Smooth muscle cell (in vitro differentiated cells): ENCODE data around the gene ANXA4. TPM values are rescaled to one million over a fixed set of nuclear protein-coding genes. Genes with fewer than 3 reads are reported as not detected.

ENCODE experiments used
- DNase-seq: peaks from one replicate; lab custom pipeline; 2025; ENCODE audit not compliant: unreplicated experiment; lab: John Stamatoyannopoulos, UW
- H2AFZ ChIP-seq: fragments of 200-600 bp; sonication (generic); 2 replicates; pipeline ENCODE4 v1.6.0; 2016; ENCODE audit warnings: antibody characterized with exemption, low read depth, mild to moderate bottlenecking
- H3F3A ChIP-seq: fragments of 200-600 bp; sonication (generic); 2 replicates; pipeline ENCODE4 v1.6.0; 2017; ENCODE audit warnings: antibody characterized with exemption, low read depth
- H3K27ac ChIP-seq: fragments of 200-600 bp; sonication (generic); 2 replicates; pipeline ENCODE4 v1.5.1; 2016; ENCODE audit warnings: low read depth, mild to moderate bottlenecking
- H3K27me3 ChIP-seq: fragments of 200-600 bp; sonication (generic); 2 replicates; pipeline ENCODE4 v1.6.1; 2016; ENCODE audit warnings: low read depth, mild to moderate bottlenecking
- H3K36me3 ChIP-seq: fragments of 200-600 bp; sonication (generic); 2 replicates; pipeline ENCODE4 v1.5.1; 2016; ENCODE audit warnings: low read depth
- H3K4me1 ChIP-seq: fragments of 200-600 bp; sonication (generic); 2 replicates; pipeline ENCODE4 v1.5.1; 2016; ENCODE audit warnings: low read depth
- H3K4me2 ChIP-seq: fragments of 200-600 bp; sonication (generic); 2 replicates; pipeline ENCODE4 v1.6.0; 2016; ENCODE audit warnings: mild to moderate bottlenecking
- H3K4me3 ChIP-seq: fragments of 200-600 bp; sonication (generic); 2 replicates; pipeline ENCODE4 v1.5.1; 2016; ENCODE audit warnings: mild to moderate bottlenecking
- H3K79me2 ChIP-seq: fragments of 200-600 bp; sonication (generic); 2 replicates; pipeline ENCODE4 v1.6.0; 2016; ENCODE audit warnings: low read depth, mild to moderate bottlenecking
- H3K9ac ChIP-seq: fragments of 200-600 bp; sonication (generic); 2 replicates; pipeline ENCODE4 v1.6.0; 2016; ENCODE audit warnings: low read depth
- H3K9me3 ChIP-seq: fragments of 200-600 bp; sonication (generic); replicated peaks from 2 replicates; pipeline ENCODE4 v1.5.1; 2016; ENCODE audit warnings: low read depth
- H4K20me1 ChIP-seq: fragments of 200-600 bp; sonication (generic); 2 replicates; pipeline ENCODE4 v1.6.0; 2016; ENCODE audit warnings: low read depth
- WGBS: methylation state at CpG from one replicate; pipeline ENCODE4 v1.1.7; 2016; ENCODE audit warnings: low lambda C conversion rate; 5-methylcytosine and 5-hydroxymethylcytosine counted together
- polyA plus RNA-seq: library from polyadenylated mRNA; unstranded; fragments of >200 nt; fragmentation: Nextera tagmentation; extraction: Ambion mirVana; gene quantifications from 2 replicates; pipeline ENCODE4 v1.2.1, GENCODE V29; 2016
- total RNA-seq: library from RNA; depleted of rRNA; stranded (reverse); fragments of >200 nt; gene quantifications from 2 replicates; pipeline ENCODE4 v1.2.3, GENCODE V29; 2014
- TF ChIP-seq, protein P1 (sequence below): fragments of 200-600 bp; sonication (generic); IDR thresholded peaks from 2 replicates; pipeline ENCODE4 v1.5.1; 2017; ENCODE audit warnings: borderline replicate concordance, mild to moderate bottlenecking, antibody characterized with exemption; ENCODE audit not compliant: insufficient read depth, poor library complexity, severe bottlenecking

The ANXA4 gene
- total and polyA plus RNA-seq, 2 experiments from 2014 or later, result 14.7 to 32.8 TPM

DNA sequence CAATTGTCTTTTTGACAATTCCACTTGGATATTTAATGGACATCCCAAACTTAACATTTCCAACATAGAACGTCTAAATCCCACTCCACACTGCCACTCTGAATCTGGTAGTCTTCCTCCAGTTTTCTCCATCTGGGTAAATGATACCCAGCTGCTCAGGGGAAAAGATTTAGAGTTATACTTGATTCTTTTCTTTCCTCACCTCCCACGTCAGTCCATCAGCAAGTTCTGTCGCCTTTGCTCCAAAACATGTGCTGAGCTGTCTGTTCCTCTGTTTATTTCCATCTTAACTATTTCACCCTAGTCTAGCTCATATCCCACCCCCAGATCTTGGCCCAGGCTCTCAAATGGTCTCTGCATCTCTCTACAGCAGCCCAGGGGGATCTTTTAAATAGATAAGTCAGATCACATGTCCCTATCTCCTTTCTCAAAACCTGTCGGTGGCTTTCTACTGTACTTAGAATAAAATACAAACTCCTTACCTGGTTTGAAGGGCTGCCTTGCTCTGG is 44.2 kb downstream of the ANXA4 start:
- no peak overlapping the region for H2AFZ ChIP-seq
- no peak overlapping the region for H3K27ac ChIP-seq
- H3K79me2 ChIP-seq, result no peaks in the 10 kb centered on the region
- H3K9ac ChIP-seq, result no peak overlapping the region
- H3K4me2 ChIP-seq, result no peak overlapping the region
- no peaks in the 10 kb centered on the region for H4K20me1 ChIP-seq
- H3K36me3 ChIP-seq, result no peaks in the 10 kb centered on the region
- no peaks in the 10 kb centered on the region for H3K9me3 ChIP-seq
- DNase-seq, result no peak
- WGBS, result 59% methylated on average over 4 of the region's 4 CpGs
- TF ChIP-seq, protein P1, sequence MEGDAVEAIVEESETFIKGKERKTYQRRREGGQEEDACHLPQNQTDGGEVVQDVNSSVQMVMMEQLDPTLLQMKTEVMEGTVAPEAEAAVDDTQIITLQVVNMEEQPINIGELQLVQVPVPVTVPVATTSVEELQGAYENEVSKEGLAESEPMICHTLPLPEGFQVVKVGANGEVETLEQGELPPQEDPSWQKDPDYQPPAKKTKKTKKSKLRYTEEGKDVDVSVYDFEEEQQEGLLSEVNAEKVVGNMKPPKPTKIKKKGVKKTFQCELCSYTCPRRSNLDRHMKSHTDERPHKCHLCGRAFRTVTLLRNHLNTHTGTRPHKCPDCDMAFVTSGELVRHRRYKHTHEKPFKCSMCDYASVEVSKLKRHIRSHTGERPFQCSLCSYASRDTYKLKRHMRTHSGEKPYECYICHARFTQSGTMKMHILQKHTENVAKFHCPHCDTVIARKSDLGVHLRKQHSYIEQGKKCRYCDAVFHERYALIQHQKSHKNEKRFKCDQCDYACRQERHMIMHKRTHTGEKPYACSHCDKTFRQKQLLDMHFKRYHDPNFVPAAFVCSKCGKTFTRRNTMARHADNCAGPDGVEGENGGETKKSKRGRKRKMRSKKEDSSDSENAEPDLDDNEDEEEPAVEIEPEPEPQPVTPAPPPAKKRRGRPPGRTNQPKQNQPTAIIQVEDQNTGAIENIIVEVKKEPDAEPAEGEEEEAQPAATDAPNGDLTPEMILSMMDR, result no peak
- no peak overlapping the region for H3K4me3 ChIP-seq
- H3K4me1 ChIP-seq, result peaks cover 19% of the 10 kb centered on the region
- no peaks in the 10 kb centered on the region for H3K27me3 ChIP-seq
- peaks cover 10% of the 10 kb centered on the region for H3F3A ChIP-seq

DNA sequence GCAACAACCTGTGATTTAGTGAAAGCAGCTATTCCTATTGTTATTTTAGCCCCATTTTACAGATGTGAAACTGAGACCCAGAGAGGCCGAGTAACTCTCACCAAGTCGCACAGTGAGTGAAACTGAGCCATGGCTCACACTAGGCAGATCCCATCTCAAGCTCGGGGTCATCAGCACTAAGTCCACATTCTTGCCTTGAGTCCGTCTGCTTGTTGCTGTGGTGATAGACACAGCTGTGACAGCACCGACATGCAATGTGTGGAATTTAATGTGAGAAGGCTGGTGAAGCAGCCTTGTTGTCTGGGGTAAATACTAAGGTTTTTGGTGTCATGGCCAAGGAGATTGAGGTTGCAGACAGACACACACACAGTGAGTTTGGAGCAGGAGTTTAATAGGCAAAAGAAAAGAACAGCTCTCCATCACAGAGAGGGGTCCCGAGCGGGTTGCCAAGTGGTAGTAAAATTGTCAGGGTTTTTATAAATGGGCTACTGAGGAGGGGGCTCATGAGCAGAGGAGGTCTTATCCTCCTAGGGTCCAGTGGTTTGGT is 47.3 kb downstream of the ANXA4 start:
- Histone ChIP-seq H3K9ac (peak overlapping the region; percentile 93), H3K79me2 (no peaks in the 10 kb centered on the region), H3K27ac (peak overlapping the region; percentile 99), H3K4me1 (peaks cover 26% of the 10 kb centered on the region), H3K4me3 (no peak overlapping the region), H3K4me2 (peak overlapping the region; percentile 74), H4K20me1 (no peaks in the 10 kb centered on the region), H3K9me3 (no peaks in the 10 kb centered on the region), H3F3A (peaks cover 11% of the 10 kb centered on the region), H3K36me3 (no peaks in the 10 kb centered on the region), H3K27me3 (no peaks in the 10 kb centered on the region), H2AFZ (peak overlapping the region; percentile 49)
- no peak for DNase-seq
- TF ChIP-seq, protein P1, result no peak
- WGBS, result 20% methylated on average over 7 of the region's 7 CpGs

DNA sequence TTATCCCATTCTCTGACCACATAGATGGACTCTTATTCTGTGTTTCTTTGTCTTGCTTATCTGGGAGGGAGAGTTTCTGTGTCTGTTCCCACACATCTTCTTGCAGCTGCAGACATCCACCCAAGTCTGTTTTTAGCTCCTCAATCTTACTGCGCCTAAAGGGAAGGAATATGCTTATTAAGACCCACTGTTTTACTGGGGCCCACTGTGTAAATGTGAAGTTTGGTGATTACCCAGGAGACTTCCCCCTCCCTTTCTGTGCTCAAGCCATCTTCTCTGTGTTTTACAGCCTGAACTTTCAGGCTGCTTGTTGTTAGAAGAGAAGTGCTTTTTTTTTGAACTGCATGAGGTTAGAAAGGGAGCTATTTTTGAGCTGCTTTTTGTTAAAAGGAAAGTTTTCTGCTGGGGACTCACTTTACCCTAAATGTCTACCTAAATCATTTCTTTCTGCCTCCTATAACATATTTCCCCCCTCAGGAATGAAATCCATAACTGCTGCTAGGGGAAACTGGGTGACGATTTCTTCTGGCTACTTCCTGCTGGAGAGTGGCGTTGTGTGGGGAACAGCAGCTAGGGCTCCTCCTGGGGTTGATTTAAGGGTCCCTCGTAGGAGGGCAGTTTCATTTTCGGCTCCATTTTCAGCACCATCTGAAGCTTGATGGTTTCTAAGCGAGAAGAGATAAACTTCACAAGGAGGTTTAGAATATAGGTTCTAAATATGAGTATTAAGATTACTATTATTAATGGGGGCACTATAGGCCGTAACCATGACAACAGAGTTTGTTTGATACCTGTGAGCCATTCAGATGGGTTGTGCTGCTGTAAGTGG is 48.1 kb downstream of the ANXA4 start:
- Histone ChIP-seq H3K4me3 (no peak overlapping the region), H3K27ac (peak overlapping the region; percentile 99), H3K9ac (peak overlapping the region; percentile 93)

More for the DNA sequence above, 48.1 kb downstream of the ANXA4 start:
- H3K27me3 ChIP-seq, result no peaks in the 10 kb centered on the region
- DNase-seq, result no peak
- H4K20me1 ChIP-seq, result no peaks in the 10 kb centered on the region
- H3K36me3 ChIP-seq, result no peaks in the 10 kb centered on the region
- peak overlapping the region; percentile 74 for H3K4me2 ChIP-seq
- H3K79me2 ChIP-seq, result no peaks in the 10 kb centered on the region
- H2AFZ ChIP-seq, result peak overlapping the region; percentile 49
- WGBS, result 55% methylated on average over 7 of the region's 7 CpGs
- H3F3A ChIP-seq, result peaks cover 11% of the 10 kb centered on the region
- TF ChIP-seq, protein P1, result no peak
- no peaks in the 10 kb centered on the region for H3K9me3 ChIP-seq
- peaks cover 26% of the 10 kb centered on the region for H3K4me1 ChIP-seq
